Ovary (tissue), 3 donors: Measurements from ENCODE around the gene CTR9.

Experiments used
- CTCF ChIP-seq, 3 donors: fragments of 450-650 bp in 2 of 3; fragments of 200-600 bp in 1 of 3; IDR thresholded peaks; one replicate each; pipeline versions ENCODE4 v1.5.1 to v1.8.0; 2016 to 2022; ENCODE audit warnings: antibody characterized with exemption in 3 of 3, mild to moderate bottlenecking in 1 of 3
- POLR2A ChIP-seq: fragments of 450-650 bp; IDR thresholded peaks from one replicate; pipeline ENCODE4 v1.6.1; 2017; ENCODE audit warnings: antibody characterized with exemption, mild to moderate bottlenecking, moderate library complexity
- donor health status: DM: no; HTN: no; CAD: no.

- TF ChIP-seq CTCF (IDR thresholded peaks at IDR 0.05) (no peak), POLR2A (no peak)
Observed at GRCh38 chr11:10744206-10744605, 6.8 kb upstream of the CTR9 start.
